ENCODE results near the gene TSHZ2.
"Not testable (repeated sequence)": the region's sequence is repeated elsewhere in the genome, so short reads cannot be mapped to it uniquely, and the experiment has no call there.

The TSHZ2 gene

GRCh38 chr20:53524589-53525312 lies 552.6 kb downstream of the TSHZ2 start:
- no peaks in the 10 kb centered on the region for H3K4me1 ChIP-seq (ENCODE audit: insufficient read depth, low read length)
- H3K36me3 ChIP-seq (ENCODE audit: insufficient read depth, low read length), result no peaks in the 10 kb centered on the region
- H3K9me3 ChIP-seq (ENCODE audit: low read length), result no peaks in the 10 kb centered on the region
- no peaks in the 10 kb centered on the region for H3K27me3 ChIP-seq (ENCODE audit: control insufficient read depth in 1 of 2, insufficient read depth in 2 of 2, low read length in 2 of 2)
- no peak overlapping the region for H3K4me3 ChIP-seq (ENCODE audit: low read depth in 1 of 2, low read length in 2 of 2)
- H3K27ac ChIP-seq (ENCODE audit: low read depth, low read length), result no peak overlapping the region
- no peak overlapping the region for H3K9ac ChIP-seq (ENCODE audit: low read length)

GRCh38 chr20:53527196-53527595 lies 555.0 kb downstream of the TSHZ2 start:
- no peak overlapping the region for H3K9ac ChIP-seq (ENCODE audit: low read length)
- H3K27ac ChIP-seq (ENCODE audit: low read depth, low read length), result no peak overlapping the region
- no peaks in the 10 kb centered on the region for H3K4me1 ChIP-seq (ENCODE audit: insufficient read depth, low read length)
- H3K36me3 ChIP-seq (ENCODE audit: insufficient read depth, low read length), result no peaks in the 10 kb centered on the region
- no peaks in the 10 kb centered on the region for H3K9me3 ChIP-seq (ENCODE audit: low read length)
- H3K27me3 ChIP-seq (ENCODE audit: control insufficient read depth in 1 of 2, insufficient read depth in 2 of 2, low read length in 2 of 2), result no peaks in the 10 kb centered on the region
- H3K4me3 ChIP-seq (ENCODE audit: low read depth in 1 of 2, low read length in 2 of 2), result no peak overlapping the region

GRCh38 chr20:53529658-53530057 lies 557.5 kb downstream of the TSHZ2 start:
- no peaks in the 10 kb centered on the region for H3K4me1 ChIP-seq (ENCODE audit: insufficient read depth, low read length)
- H3K4me3 ChIP-seq (ENCODE audit: low read depth in 1 of 2, low read length in 2 of 2), result no peak overlapping the region
- no peak overlapping the region for H3K9ac ChIP-seq (ENCODE audit: low read length)
- no peaks in the 10 kb centered on the region for H3K36me3 ChIP-seq (ENCODE audit: insufficient read depth, low read length)
- no peaks in the 10 kb centered on the region for H3K9me3 ChIP-seq (ENCODE audit: low read length)
- H3K27ac ChIP-seq (ENCODE audit: low read depth, low read length), result no peak overlapping the region
- no peaks in the 10 kb centered on the region for H3K27me3 ChIP-seq (ENCODE audit: control insufficient read depth in 1 of 2, insufficient read depth in 2 of 2, low read length in 2 of 2)

GRCh38 chr20:53530440-53530839 lies 558.3 kb downstream of the TSHZ2 start:
- H3K9me3 ChIP-seq (ENCODE audit: low read length), result no peaks in the 10 kb centered on the region
- H3K9ac ChIP-seq (ENCODE audit: low read length), result no peak overlapping the region
- H3K4me1 ChIP-seq (ENCODE audit: insufficient read depth, low read length), result no peaks in the 10 kb centered on the region
- no peaks in the 10 kb centered on the region for H3K27me3 ChIP-seq (ENCODE audit: control insufficient read depth in 1 of 2, insufficient read depth in 2 of 2, low read length in 2 of 2)
- H3K36me3 ChIP-seq (ENCODE audit: insufficient read depth, low read length), result no peaks in the 10 kb centered on the region
- H3K4me3 ChIP-seq (ENCODE audit: low read depth in 1 of 2, low read length in 2 of 2), result no peak overlapping the region
- no peak overlapping the region for H3K27ac ChIP-seq (ENCODE audit: low read depth, low read length)

- not testable (repeated sequence) for H3K36me3 ChIP-seq (ENCODE audit: insufficient read depth, low read length); H3K9me3 ChIP-seq (ENCODE audit: low read length); H3K4me3 ChIP-seq (ENCODE audit: low read depth in 1 of 2, low read length in 2 of 2); H3K27ac ChIP-seq (ENCODE audit: low read depth, low read length); H3K27me3 ChIP-seq (ENCODE audit: control insufficient read depth in 1 of 2, insufficient read depth in 2 of 2, low read length in 2 of 2); H3K4me1 ChIP-seq (ENCODE audit: insufficient read depth, low read length); H3K9ac ChIP-seq (ENCODE audit: low read length)
Measured at GRCh38 chr20:53532654-53533312, 560.6 kb downstream of the TSHZ2 start.

- Histone ChIP-seq H3K9me3 (ENCODE audit: low read length) (no peaks in the 10 kb centered on the region), H3K27ac (ENCODE audit: low read depth, low read length) (no peak overlapping the region), H3K4me1 (ENCODE audit: insufficient read depth, low read length) (no peaks in the 10 kb centered on the region), H3K9ac (ENCODE audit: low read length) (no peak overlapping the region), H3K36me3 (ENCODE audit: insufficient read depth, low read length) (no peaks in the 10 kb centered on the region), H3K27me3 (ENCODE audit: control insufficient read depth in 1 of 2, insufficient read depth in 2 of 2, low read length in 2 of 2) (no peaks in the 10 kb centered on the region), H3K4me3 (ENCODE audit: low read depth in 1 of 2, low read length in 2 of 2) (no peak overlapping the region)
Measured at GRCh38 chr20:53533500-53533899, 561.3 kb downstream of the TSHZ2 start.

- Histone ChIP-seq H3K9me3 (ENCODE audit: low read length) (no peaks in the 10 kb centered on the region), H3K27me3 (ENCODE audit: control insufficient read depth in 1 of 2, insufficient read depth in 2 of 2, low read length in 2 of 2) (no peaks in the 10 kb centered on the region), H3K4me1 (ENCODE audit: insufficient read depth, low read length) (no peaks in the 10 kb centered on the region), H3K9ac (ENCODE audit: low read length) (no peak overlapping the region), H3K27ac (ENCODE audit: low read depth, low read length) (no peak overlapping the region), H3K4me3 (ENCODE audit: low read depth in 1 of 2, low read length in 2 of 2) (no peak overlapping the region), H3K36me3 (ENCODE audit: insufficient read depth, low read length) (no peaks in the 10 kb centered on the region)
Measured at GRCh38 chr20:53534037-53534436, 561.9 kb downstream of the TSHZ2 start.

GRCh38 chr20:53535878-53536277 lies 563.7 kb downstream of the TSHZ2 start:
- H3K36me3 ChIP-seq (ENCODE audit: insufficient read depth, low read length), result no peaks in the 10 kb centered on the region
- no peaks in the 10 kb centered on the region for H3K4me1 ChIP-seq (ENCODE audit: insufficient read depth, low read length)
- H3K9me3 ChIP-seq (ENCODE audit: low read length), result no peaks in the 10 kb centered on the region
- no peak overlapping the region for H3K4me3 ChIP-seq (ENCODE audit: low read depth in 1 of 2, low read length in 2 of 2)
- no peaks in the 10 kb centered on the region for H3K27me3 ChIP-seq (ENCODE audit: control insufficient read depth in 1 of 2, insufficient read depth in 2 of 2, low read length in 2 of 2)
- no peak overlapping the region for H3K27ac ChIP-seq (ENCODE audit: low read depth, low read length)
- H3K9ac ChIP-seq (ENCODE audit: low read length), result no peak overlapping the region

GRCh38 chr20:53536382-53536781 lies 564.2 kb downstream of the TSHZ2 start:
- not testable (repeated sequence) for H3K27me3 ChIP-seq (ENCODE audit: control insufficient read depth in 1 of 2, insufficient read depth in 2 of 2, low read length in 2 of 2); H3K4me3 ChIP-seq (ENCODE audit: low read depth in 1 of 2, low read length in 2 of 2); H3K9me3 ChIP-seq (ENCODE audit: low read length); H3K9ac ChIP-seq (ENCODE audit: low read length); H3K36me3 ChIP-seq (ENCODE audit: insufficient read depth, low read length); H3K27ac ChIP-seq (ENCODE audit: low read depth, low read length); H3K4me1 ChIP-seq (ENCODE audit: insufficient read depth, low read length)

- Histone ChIP-seq H3K9me3 (ENCODE audit: low read length) (no peaks in the 10 kb centered on the region), H3K36me3 (ENCODE audit: insufficient read depth, low read length) (no peaks in the 10 kb centered on the region), H3K9ac (ENCODE audit: low read length) (no peak overlapping the region), H3K4me1 (ENCODE audit: insufficient read depth, low read length) (no peaks in the 10 kb centered on the region), H3K4me3 (ENCODE audit: low read depth in 1 of 2, low read length in 2 of 2) (no peak overlapping the region), H3K27ac (ENCODE audit: low read depth, low read length) (no peak overlapping the region), H3K27me3 (ENCODE audit: control insufficient read depth in 1 of 2, insufficient read depth in 2 of 2, low read length in 2 of 2) (no peaks in the 10 kb centered on the region)
Measured at GRCh38 chr20:53539516-53539915, 567.4 kb downstream of the TSHZ2 start.

Measured in muscle layer of colon (tissue), 2 donors.